Measurements from ENCODE around the gene TNS3.

GRCh38 chr7:47557317-47557693 is 24.6 kb downstream of the TNS3 start:
- TF ChIP-seq, protein P1, sequence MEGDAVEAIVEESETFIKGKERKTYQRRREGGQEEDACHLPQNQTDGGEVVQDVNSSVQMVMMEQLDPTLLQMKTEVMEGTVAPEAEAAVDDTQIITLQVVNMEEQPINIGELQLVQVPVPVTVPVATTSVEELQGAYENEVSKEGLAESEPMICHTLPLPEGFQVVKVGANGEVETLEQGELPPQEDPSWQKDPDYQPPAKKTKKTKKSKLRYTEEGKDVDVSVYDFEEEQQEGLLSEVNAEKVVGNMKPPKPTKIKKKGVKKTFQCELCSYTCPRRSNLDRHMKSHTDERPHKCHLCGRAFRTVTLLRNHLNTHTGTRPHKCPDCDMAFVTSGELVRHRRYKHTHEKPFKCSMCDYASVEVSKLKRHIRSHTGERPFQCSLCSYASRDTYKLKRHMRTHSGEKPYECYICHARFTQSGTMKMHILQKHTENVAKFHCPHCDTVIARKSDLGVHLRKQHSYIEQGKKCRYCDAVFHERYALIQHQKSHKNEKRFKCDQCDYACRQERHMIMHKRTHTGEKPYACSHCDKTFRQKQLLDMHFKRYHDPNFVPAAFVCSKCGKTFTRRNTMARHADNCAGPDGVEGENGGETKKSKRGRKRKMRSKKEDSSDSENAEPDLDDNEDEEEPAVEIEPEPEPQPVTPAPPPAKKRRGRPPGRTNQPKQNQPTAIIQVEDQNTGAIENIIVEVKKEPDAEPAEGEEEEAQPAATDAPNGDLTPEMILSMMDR (conservative IDR thresholded peaks at IDR 0.05 in 1 of 2, IDR thresholded peaks at IDR 0.05 in 1 of 2; ENCODE audit: extremely low read depth in 1 of 2, insufficient read depth in 1 of 2, low read depth in 1 of 2, low read length in 2 of 2), result no peak
- no peak for TF ChIP-seq EZH2 (IDR thresholded peaks at IDR 0.05; ENCODE audit: borderline replicate concordance, low read length)
